Thoracic aorta (tissue), 2 donors: Measurements from ENCODE around the gene EPHX1. TPM values are rescaled to one million over a fixed set of nuclear protein-coding genes. Genes with fewer than 3 reads are reported as not detected.

Experiments used
- ATAC-seq: fragments of 150-250 bp; one replicate; pipeline ENCODE4 v1.8.0; 2017; ENCODE audit warnings: low read depth; ENCODE audit not compliant: insufficient number of reproducible peaks, low FRiP score
- DNase-seq: peaks from one replicate; pipeline ENCODE4 v3.0.0-alpha.2; 2020; ENCODE audit warnings: low spot score
- H3K27ac ChIP-seq, 2 donors: fragments of 200-600 bp; sonication (generic); 1 replicate in 1 of 2; 2 replicates in 1 of 2; pipeline ENCODE4 v1.5.1; 2016; ENCODE audit warnings: mild to moderate bottlenecking in 2 of 2, moderate library complexity in 2 of 2
- H3K27me3 ChIP-seq: fragments of 200-600 bp; sonication (generic); replicated peaks from 2 replicates; pipeline ENCODE4 v1.6.0; 2016; ENCODE audit warnings: mild to moderate bottlenecking; ENCODE audit not compliant: insufficient read depth
- H3K36me3 ChIP-seq: fragments of 200-600 bp; sonication (generic); one replicate; pipeline ENCODE4 v1.5.1; 2016
- H3K4me1 ChIP-seq, 2 donors: fragments of 200-600 bp; sonication (generic); 1 replicate in 1 of 2; 2 replicates in 1 of 2; pipeline versions ENCODE4 v1.5.1 to v1.6.0; 2016; ENCODE audit warnings: low read depth in 2 of 2, mild to moderate bottlenecking in 1 of 2; ENCODE audit not compliant: control insufficient read depth in 1 of 2
- H3K4me3 ChIP-seq: fragments of 200-600 bp; sonication (generic); 2 replicates; pipeline ENCODE4 v1.5.1; 2016; ENCODE audit warnings: mild to moderate bottlenecking
- H3K9me3 ChIP-seq: fragments of 200-600 bp; sonication (generic); 2 replicates; pipeline ENCODE4 v1.5.1; 2016
- total RNA-seq, 2 donors: library from RNA; depleted of rRNA; stranded (reverse); fragments of >200 nt; gene quantifications; one replicate each; pipeline versions ENCODE4 v1.1.0 to v1.2.3, GENCODE V29; 2016
- TF ChIP-seq, protein P1 (sequence below): fragments of 200-600 bp; sonication (generic); IDR thresholded peaks from one replicate; pipeline ENCODE4 v1.5.1; 2019; ENCODE audit warnings: antibody characterized with exemption

EPHX1 gene
- total RNA-seq, 2 donors from 2014 or later: 58.9 to 77.6 TPM

DNA sequence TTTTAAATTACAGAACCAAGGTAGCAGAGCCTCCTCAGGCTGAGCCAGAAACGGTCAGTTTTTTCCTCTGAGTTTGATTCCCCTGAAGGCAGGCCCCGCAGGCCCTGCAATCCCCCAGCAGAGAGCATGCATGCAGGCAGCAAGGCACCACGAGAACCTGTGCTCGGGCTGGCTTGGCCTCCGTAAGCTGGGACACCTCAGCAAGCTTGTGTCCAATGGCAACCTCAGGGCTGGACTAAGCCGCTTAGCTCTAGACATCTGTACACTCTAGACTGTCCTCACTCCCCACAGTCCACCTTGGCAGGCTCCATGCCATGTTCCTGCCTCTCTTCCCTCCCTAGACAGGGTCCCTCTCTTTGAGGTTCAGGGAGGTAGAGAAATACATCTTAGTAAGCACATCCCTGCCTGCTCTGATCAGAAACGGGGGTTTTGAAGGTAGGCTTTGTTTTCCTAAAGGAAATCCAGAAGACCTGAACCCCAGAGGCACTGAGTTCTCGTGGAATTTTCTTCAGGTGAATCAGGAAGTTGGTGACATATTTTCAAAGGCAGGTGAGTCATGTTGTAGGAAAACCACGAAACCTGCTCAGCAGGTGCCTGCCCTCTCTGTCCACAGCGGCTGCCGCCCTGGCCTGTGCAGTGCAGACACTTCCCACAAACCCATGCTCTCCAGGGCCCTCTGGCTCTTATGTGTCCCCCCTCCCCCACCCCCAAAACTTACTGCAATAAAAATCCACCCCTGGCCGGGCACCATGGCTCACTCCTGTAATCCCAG is 65.3 kb downstream of the EPHX1 start:
- peaks cover 26 to 36% of the 10 kb centered on the region in 2 donors for H3K4me1 ChIP-seq
- no peak for ATAC-seq
- H3K4me3 ChIP-seq: no peak overlapping the region
- H3K9me3 ChIP-seq: no peaks in the 10 kb centered on the region
- peaks cover 39% of the 10 kb centered on the region for H3K36me3 ChIP-seq
- no peak overlapping the region for H3K27ac ChIP-seq
- H3K27me3 ChIP-seq: no peaks in the 10 kb centered on the region
- TF ChIP-seq, protein P1, sequence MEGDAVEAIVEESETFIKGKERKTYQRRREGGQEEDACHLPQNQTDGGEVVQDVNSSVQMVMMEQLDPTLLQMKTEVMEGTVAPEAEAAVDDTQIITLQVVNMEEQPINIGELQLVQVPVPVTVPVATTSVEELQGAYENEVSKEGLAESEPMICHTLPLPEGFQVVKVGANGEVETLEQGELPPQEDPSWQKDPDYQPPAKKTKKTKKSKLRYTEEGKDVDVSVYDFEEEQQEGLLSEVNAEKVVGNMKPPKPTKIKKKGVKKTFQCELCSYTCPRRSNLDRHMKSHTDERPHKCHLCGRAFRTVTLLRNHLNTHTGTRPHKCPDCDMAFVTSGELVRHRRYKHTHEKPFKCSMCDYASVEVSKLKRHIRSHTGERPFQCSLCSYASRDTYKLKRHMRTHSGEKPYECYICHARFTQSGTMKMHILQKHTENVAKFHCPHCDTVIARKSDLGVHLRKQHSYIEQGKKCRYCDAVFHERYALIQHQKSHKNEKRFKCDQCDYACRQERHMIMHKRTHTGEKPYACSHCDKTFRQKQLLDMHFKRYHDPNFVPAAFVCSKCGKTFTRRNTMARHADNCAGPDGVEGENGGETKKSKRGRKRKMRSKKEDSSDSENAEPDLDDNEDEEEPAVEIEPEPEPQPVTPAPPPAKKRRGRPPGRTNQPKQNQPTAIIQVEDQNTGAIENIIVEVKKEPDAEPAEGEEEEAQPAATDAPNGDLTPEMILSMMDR: no peak
- DNase-seq: no peak

- peaks cover 29% of the 10 kb centered on the region for H3K36me3 ChIP-seq
These were observed 67.1 kb downstream of the EPHX1 start for GRCh38 chr1:225876900-225877510.

DNA sequence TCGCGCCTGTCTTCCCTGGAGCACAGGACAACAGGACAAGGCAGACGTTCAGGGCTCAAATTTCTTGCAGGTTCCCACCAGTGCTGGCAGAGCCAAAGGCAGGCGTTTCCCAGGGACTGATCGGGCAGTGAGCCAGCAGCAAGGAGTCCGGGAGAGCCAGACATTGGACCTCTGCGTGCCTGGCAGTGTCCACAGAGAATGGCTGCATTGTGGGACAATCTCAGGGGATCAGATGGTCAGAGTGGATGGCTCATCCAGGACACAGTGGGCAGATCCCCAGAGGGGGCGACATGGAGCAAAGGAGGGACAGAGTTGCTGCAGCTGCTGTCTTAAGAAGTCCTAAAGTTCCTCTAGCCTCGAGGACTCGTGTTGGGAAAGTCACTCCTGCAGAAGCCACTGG is 67.7 kb downstream of the EPHX1 start:
- TF ChIP-seq, protein P1: peak; percentile 48
- peaks cover 28% of the 10 kb centered on the region for H3K36me3 ChIP-seq
- DNase-seq (no peak), ATAC-seq (peak; percentile 23)
- no peak overlapping the region for H3K4me3 ChIP-seq
- peaks cover 36 to 49% of the 10 kb centered on the region in 2 donors for H3K4me1 ChIP-seq
- H3K9me3 ChIP-seq: no peaks in the 10 kb centered on the region
- H3K27me3 ChIP-seq: no peaks in the 10 kb centered on the region
- H3K27ac ChIP-seq: peak overlapping the region; percentile 35 to 51

More at GRCh38 chr1:225876900-225877510, 67.1 kb downstream of the EPHX1 start:
- Histone ChIP-seq H3K4me3 (no peak overlapping the region), H3K27ac (peak overlapping the region; percentile 35 to 51), H3K9me3 (no peaks in the 10 kb centered on the region), H3K4me1 (peaks cover 36 to 49% of the 10 kb centered on the region in 2 donors), H3K27me3 (no peaks in the 10 kb centered on the region)
- TF ChIP-seq, protein P1: no peak
- no peak for DNase-seq
- ATAC-seq: no peak

DNA sequence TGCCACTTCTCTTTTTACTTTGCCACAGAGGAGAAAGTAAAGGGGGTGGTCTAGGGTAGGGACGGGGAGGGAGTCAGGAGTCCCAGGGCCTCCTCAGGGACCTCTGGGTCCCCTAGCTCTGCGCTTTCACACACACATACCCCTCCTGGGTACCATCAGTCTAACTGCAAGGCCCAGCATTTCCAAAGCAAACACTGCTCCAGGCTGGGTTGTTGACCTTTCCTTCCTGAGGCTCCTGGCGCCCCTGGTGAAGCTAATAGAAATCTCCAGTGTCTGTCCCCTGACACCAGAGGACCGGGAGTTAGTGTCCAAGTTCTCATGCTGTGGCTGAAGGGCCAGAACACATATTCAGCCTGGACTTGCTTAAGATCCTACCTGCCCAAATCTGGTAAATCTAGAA is 68.4 kb downstream of the EPHX1 start:
- Histone ChIP-seq H3K27me3 (no peaks in the 10 kb centered on the region), H3K4me1 (peaks cover 37 to 52% of the 10 kb centered on the region in 2 donors), H3K9me3 (no peaks in the 10 kb centered on the region), H3K4me3 (peak overlapping the region; percentile 12), H3K36me3 (peaks cover 22% of the 10 kb centered on the region), H3K27ac (peak overlapping the region; percentile 35 to 51)
- TF ChIP-seq, protein P1: no peak
- ATAC-seq (no peak), DNase-seq (no peak)

- H3K4me3 ChIP-seq: no peak overlapping the region
- no peak for ATAC-seq
- DNase-seq: no peak
- H3K4me1 ChIP-seq: peaks cover 39 to 54% of the 10 kb centered on the region in 2 donors
- no peaks in the 10 kb centered on the region for H3K9me3 ChIP-seq
- TF ChIP-seq, protein P1: no peak
- H3K36me3 ChIP-seq: peaks cover 8% of the 10 kb centered on the region
- no peaks in the 10 kb centered on the region for H3K27me3 ChIP-seq
- H3K27ac ChIP-seq: peak overlapping the region; percentile 9 to 95
These were observed 69.7 kb downstream of the EPHX1 start for GRCh38 chr1:225879521-225880221.
